Gastroesophageal sphincter (tissue), 3 donors: ENCODE results near the gene DOK7.

Experiments
- CTCF ChIP-seq, 4 experiments: fragments of 200-600 bp in 2 of 4; fragments of 450-650 bp in 2 of 4; sonication (generic) in 1 of 4; IDR thresholded peaks; one replicate each; pipeline ENCODE4 v1.5.1; 2017 to 2019; ENCODE audit warnings: antibody characterized with exemption in 4 of 4, mild to moderate bottlenecking in 2 of 4, moderate library complexity in 2 of 4
- EP300 ChIP-seq: sonication (generic); formaldehyde crosslinking; IDR thresholded peaks from one replicate; pipeline ENCODE4 v1.6.1; 2017; ENCODE audit warnings: antibody characterized with exemption, mild to moderate bottlenecking
- POLR2AphosphoS5 ChIP-seq: sonication (generic); formaldehyde crosslinking; IDR thresholded peaks from one replicate; pipeline ENCODE4 v1.6.1; 2017; ENCODE audit warnings: antibody characterized with exemption

DNA sequence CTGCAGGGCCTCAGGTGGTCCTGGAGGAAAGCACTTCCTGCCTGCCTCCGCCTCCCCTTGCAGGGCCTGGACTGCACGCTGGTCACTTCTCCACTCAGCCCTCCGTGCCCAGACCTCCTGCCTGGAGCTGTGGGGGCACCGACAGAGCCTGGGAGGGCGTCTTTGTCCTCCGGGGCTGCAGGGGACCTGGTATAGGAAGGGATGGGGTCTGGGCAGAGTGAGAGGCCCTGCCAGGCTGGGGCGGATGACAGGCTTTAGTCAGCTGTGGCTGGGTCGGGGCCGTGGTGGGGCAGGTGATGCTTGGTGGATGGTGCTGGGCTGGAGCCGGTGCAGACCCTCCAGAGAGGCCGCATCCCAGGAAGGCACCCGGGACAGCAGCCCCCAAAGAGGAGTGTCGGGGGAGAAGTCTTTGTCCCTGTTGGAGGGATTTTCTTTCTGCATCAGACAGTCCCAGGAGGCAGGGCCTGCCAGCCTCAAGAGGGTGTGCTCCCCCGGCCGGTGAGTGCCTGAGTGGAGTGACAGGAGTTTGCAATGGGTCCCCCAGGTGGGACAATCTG, 1.3 kb downstream of the DOK7 start:
- no peak for TF ChIP-seq EP300
- TF ChIP-seq CTCF (IDR thresholded peaks at IDR 0.05) = no peak
- no peak for TF ChIP-seq POLR2AphosphoS5
